Muscle of arm (tissue), 12 donors: ENCODE data around the gene CCL11. TPM values are rescaled to one million over a fixed set of nuclear protein-coding genes. Genes with fewer than 3 reads are reported as not detected.

Experiments
- DNase-seq: peaks from one replicate; pipeline ENCODE4 v3.0.0-alpha.2; 2013
- polyA plus RNA-seq, 12 donors: library from polyadenylated mRNA; unstranded; fragments of 120-200 nt; gene quantifications; one replicate each; pipeline ENCODE4 v1.2.1, GENCODE V29; 2013; ENCODE audit not compliant: insufficient read length in 12 of 12

CCL11 gene
- polyA plus RNA-seq, 12 donors, result 0.17 to 0.22 (median 0.21) TPM; not detected in 9

GRCh38 chr17:34255841-34256240 lies 29.7 kb upstream of the CCL11 start:
- DNase-seq, result no peak

GRCh38 chr17:34257299-34257985 lies 28.1 kb upstream of the CCL11 start:
- no peak for DNase-seq

GRCh38 chr17:34257986-34258326 lies 27.6 kb upstream of the CCL11 start:
- DNase-seq, result no peak

GRCh38 chr17:34259146-34259545 lies 26.4 kb upstream of the CCL11 start:
- no peak for DNase-seq

DNA sequence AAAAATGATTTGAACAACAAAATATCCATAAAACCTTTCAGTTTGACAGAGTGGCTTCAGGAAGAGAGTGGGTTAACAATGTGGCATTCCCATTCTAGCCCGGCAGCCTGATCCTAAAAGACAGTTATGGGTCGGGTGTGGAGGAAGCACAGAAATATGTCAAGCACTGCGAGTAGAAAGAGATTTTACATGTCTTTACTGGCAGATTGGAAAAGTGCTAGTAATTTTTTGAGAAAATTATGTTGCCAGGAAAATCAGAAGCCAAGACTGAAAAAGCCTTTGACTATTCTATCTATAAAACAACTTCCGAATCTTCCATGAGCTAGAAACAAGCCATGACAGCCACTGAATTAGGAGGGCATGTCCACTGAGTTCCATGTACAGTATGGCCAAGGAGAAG lies 24.7 kb upstream of the CCL11 start:
- DNase-seq, result no peak

- DNase-seq, result no peak
Observed at GRCh38 chr17:34261568-34262337, 23.8 kb upstream of the CCL11 start.

GRCh38 chr17:34265711-34266110 lies 19.8 kb upstream of the CCL11 start:
- DNase-seq, result no peak

DNA sequence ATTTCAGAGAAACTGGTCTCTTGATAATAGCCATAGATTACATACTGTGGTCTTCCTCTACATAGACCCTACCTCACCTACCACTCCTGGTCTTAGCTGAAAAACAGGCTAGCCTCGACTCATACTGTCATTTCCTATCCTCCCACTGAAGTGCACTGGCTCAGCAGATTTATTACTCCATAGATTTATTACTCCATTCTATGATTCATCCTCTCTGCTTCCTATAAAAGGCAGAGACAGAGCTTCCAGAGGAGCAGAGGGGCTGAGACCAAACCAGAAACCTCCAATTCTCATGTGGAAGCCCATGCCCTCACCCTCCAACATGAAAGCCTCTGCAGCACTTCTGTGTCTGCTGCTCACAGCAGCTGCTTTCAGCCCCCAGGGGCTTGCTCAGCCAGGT lies 15.6 kb upstream of the CCL11 start, which contains the start of gene CCL7:
TSS of gene CCL7 (plus strand) at position 253 of the 400 bp plus-strand sequence. CDS start at position 323, 70 bp downstream.
- no peak for DNase-seq

- peak; percentile 73 for DNase-seq
Observed at GRCh38 chr17:34275881-34276280, 9.7 kb upstream of the CCL11 start.

- DNase-seq, result no peak
Observed at GRCh38 chr17:34276826-34277225, 8.7 kb upstream of the CCL11 start.

DNA sequence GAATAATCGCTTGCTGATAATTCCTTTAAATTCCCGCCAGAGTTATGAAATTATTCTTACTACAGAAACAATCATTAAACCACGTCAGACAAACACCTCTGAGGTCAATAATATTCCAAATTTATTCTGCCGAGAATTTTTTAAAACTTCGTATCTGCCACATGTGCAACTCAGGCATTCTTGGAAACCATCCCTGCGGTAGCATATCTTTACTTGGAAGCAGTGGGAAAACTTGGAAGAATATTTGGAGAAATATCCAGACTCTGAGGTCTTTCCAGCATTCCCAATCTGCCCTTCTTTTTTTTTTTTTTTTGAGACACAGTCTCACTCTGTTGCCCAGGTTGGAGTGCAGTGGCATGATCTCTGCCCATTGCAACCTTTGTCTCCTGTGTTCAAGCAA lies 2.0 kb upstream of the CCL11 start:
- no peak for DNase-seq

DNA sequence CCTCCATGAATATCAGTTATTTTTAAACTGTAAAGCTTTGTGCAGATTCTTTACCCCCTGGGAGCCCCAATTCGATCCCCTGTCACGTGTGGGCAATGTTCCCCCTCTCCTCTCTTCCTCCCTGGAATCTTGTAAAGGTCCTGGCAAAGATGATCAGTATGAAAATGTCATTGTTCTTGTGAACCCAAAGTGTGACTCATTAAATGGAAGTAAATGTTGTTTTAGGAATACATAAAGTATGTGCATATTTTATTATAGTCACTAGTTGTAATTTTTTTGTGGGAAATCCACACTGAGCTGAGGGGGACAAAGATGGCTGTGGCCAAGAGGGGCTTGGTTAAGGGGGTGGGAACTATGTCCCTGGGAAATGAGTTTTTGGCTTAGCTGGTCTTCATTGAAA lies 2.3 kb downstream of the CCL11 start:
- DNase-seq, result no peak

GRCh38 chr17:34290586-34290985 lies 5.0 kb downstream of the CCL11 start:
- DNase-seq, result no peak

DNA sequence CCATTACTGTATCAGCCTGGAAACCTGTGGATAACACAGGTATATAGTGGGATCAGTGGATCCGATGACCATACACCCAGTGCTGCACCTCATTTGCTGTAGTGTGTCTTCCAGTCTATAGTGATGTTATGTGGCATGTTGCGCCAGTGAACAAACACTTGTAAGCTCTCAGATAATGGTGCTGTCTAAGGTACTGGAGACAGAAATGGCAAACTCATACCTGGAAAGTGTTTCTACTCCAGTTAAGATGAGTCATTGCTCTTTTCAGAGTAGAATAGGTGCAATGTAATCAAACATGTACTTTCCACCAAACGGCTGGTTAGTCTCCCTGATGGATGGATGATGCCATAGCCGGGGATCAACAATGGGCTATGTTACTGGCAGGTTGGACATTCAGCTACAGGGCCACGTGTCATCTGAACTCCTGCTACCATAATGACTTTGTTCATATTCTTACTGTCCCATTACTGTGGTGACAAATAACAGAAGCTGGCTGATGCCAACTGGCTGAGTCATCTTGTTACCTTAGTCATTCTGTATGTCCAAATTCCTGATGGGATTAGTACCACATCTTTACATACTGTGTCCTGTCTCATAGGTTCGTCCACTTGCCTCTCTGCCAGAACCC lies 6.3 kb downstream of the CCL11 start:
- DNase-seq, result no peak

GRCh38 chr17:34299027-34299426 lies 13.5 kb downstream of the CCL11 start:
- no peak for DNase-seq

- no peak for DNase-seq
Observed at GRCh38 chr17:34299956-34300577, 14.5 kb downstream of the CCL11 start.

GRCh38 chr17:34300652-34301370 lies 15.3 kb downstream of the CCL11 start:
- no peak for DNase-seq

DNA sequence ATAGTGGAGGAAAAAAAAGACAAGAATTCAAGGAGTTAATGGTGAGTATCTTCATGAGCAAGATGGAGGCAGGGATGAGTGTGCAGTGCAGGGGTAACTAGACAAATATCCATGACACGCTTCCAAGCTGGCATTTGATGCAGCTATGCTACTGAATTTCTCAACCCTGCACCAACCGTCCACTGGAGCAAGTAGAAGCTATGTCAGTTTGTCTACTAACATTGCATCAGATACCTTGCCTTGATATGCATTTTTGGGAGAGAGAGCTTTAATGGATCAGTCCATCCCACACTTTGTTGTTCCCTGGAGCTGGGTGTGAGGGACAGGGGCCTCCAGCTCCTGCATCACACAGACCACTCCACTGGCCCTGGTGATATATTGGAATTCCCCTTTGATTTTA lies 16.4 kb downstream of the CCL11 start:
- no peak for DNase-seq

- DNase-seq, result no peak
Observed at GRCh38 chr17:34302636-34303035, 17.1 kb downstream of the CCL11 start.

DNA sequence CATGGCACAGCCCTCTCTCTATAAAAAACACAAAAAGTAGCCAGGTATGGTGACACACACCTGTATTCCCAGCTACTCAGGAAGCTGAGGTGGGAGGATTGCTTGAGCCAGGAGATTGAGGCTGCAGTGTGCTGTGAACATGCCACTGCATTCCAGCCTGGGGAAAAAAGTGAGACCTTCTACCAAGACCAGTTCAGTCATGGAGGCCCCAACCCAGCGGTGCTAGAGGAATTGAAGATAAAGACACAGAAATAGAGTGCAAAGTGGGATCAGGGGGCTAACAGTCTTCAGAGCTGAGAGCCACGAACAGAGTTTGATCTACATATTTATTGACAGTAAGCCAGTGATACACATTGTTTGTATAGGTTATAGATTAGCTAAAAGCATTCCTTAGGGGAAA lies 18.1 kb downstream of the CCL11 start:
- DNase-seq, result no peak

GRCh38 chr17:34305061-34305460 lies 19.5 kb downstream of the CCL11 start:
- DNase-seq, result no peak

DNA sequence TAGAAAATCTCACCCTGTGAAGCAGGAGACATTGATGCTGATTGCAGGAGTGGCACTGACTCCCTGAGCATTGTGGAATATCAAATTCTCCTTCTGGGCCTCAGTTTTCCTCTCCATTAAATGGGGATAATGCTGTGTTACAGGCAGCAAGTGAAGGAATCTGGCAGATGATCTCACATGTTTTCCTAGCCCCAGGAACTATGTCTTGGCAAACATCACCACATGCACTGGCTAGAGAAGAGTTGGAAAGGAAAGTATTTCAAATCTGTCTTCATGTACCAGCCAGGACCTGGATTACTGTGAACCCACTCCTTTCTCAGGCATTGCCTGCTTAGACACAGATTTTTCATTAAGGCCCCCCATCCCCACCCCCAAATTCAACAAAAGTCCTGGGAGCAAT lies 20.1 kb downstream of the CCL11 start:
- DNase-seq, result no peak
